ENCODE data around the gene BRSK1. TPM values are rescaled to one million over a fixed set of nuclear protein-coding genes. Genes with fewer than 3 reads are reported as not detected.
A peak's percentile ranks its signal among the peaks of the same experiment; 100 is the strongest.

Gene BRSK1
- polyA plus RNA-seq, 1 donor = 9.7 TPM

DNA sequence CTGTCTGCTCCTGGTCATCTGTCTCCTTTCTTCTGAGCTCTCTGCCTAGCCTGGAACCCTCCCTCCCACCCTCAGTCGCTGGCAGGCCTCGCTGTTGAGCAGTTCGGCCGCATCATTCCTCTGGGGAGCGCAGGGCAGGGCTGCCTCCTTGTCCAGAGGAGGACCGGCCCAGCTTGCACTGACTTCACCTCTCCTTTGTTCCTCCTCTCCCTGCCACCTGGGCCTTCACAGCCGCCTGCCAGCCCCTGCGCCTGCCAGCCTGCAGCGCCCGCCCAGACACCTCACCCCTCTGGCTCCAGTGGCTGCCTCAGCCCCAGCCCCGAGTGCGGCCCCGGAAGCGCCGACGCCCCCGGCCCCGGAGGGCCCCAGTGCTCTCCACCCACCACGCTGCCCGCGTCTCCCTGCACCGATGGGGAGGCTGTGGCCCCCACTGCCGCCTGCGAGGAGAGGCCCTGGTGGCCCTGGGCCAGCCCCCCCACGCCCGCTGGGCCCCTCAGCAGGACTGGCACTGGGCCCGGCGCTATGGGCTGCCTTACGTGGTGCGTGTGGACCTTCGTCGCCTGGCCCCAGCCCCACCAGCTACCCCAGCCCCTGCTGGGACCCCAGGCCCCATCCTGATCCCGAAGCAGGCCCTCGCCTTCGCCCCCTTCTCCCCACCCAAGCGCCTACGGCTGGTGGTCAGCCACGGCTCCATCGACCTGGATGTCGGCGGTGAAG, 63.1 kb downstream of the BRSK1 start:
- WGBS (ENCODE audit: insufficient coverage, low lambda C conversion rate) = no CpG with 5 or more reads among the region's 41 CpGs
- no peak overlapping the region for H3K27ac ChIP-seq (ENCODE audit: low read length)
- H3K4me1 ChIP-seq (ENCODE audit: control insufficient read depth, insufficient read depth, low read length) = peaks cover under 1% of the 10 kb centered on the region
- no peaks in the 10 kb centered on the region for H3K9me3 ChIP-seq (ENCODE audit: control insufficient read depth, low read depth, low read length)
- no peak overlapping the region for H3K4me3 ChIP-seq (ENCODE audit: low read length)
- DNase-seq = no peak
- H3K27me3 ChIP-seq (ENCODE audit: control insufficient read depth, insufficient read depth, low read length) = peaks cover 9% of the 10 kb centered on the region
- peaks cover 34% of the 10 kb centered on the region for H3K36me3 ChIP-seq (ENCODE audit: control insufficient read depth, insufficient read depth, low read length)

DNA sequence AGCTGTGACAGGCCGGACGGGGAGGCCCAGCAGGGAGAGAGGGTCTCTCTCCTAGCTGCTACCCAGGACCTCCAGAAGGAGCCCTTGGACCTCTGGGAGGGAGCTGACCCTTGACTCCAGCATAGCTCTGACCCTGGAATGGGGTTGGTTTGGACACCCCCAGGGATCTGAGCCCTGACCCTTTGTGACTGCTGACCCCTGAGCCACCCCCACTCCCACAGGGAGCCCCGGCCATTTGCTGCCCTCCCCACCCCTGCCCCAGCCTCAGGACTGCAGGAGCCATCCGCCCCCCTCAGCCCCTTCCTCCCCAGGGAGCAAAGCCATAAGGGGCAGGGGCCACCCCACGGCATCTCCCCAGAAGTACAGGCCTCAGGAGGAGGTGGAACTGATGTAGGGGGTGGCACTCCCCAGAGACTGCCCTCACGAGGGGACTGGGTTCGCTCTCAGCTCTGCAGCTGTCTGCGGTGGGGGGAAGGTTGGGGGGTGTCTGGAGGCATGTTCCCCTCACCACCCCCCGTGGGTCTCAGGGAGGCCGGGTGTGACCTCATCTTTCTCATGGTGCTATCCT, 63.7 kb downstream of the BRSK1 start:
- no peak overlapping the region for H3K27ac ChIP-seq (ENCODE audit: low read length)
- DNase-seq = no peak
- H3K4me3 ChIP-seq (ENCODE audit: low read length) = no peak overlapping the region
- no CpG with 5 or more reads among the region's 10 CpGs for WGBS (ENCODE audit: insufficient coverage, low lambda C conversion rate)
- H3K27me3 ChIP-seq (ENCODE audit: control insufficient read depth, insufficient read depth, low read length) = peaks cover 15% of the 10 kb centered on the region
- H3K36me3 ChIP-seq (ENCODE audit: control insufficient read depth, insufficient read depth, low read length) = peaks cover 28% of the 10 kb centered on the region
- no peaks in the 10 kb centered on the region for H3K9me3 ChIP-seq (ENCODE audit: control insufficient read depth, low read depth, low read length)
- no peaks in the 10 kb centered on the region for H3K4me1 ChIP-seq (ENCODE audit: control insufficient read depth, insufficient read depth, low read length)

DNA sequence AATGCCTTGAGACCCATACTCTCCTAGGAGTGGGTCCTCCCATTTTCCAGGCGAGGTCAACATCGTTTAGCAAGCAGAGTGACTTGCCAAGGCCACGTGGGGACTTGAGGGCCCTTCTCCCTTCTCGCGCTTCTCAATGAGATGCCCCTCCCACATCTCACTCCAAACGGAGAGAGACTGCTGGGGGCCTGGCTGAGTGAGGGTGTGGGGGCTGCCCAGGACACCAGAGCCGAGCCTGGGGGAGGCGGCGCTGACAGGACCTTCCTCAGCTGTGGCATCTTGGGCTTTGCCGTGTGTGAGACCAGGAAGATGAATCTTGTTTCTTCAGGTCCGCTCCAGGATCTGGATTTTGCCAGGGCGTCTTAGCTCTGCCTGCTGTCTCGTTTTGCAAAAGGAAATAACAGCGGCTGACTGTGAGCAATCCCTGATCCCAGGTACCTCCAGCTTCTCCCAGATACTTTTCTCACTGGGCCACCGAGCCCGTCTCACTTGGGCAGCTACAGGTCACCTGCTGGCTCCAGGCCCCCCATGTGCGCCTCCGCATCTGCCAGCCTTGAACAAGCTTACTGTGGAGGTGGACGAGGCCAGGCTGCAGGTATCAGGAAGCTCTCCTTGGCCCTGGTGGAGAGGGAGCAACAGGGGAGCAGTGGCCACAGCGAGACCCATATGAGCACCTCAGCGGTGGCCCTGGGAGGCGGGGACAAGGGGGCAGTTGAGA, 64.7 kb downstream of the BRSK1 start:
- H3K9me3 ChIP-seq (ENCODE audit: control insufficient read depth, low read depth, low read length) = no peaks in the 10 kb centered on the region
- peaks cover 19% of the 10 kb centered on the region for H3K36me3 ChIP-seq (ENCODE audit: control insufficient read depth, insufficient read depth, low read length)
- DNase-seq = no peak
- peaks cover 25% of the 10 kb centered on the region for H3K27me3 ChIP-seq (ENCODE audit: control insufficient read depth, insufficient read depth, low read length)
- no peak overlapping the region for H3K27ac ChIP-seq (ENCODE audit: low read length)
- no CpG with 5 or more reads among the region's 22 CpGs for WGBS (ENCODE audit: insufficient coverage, low lambda C conversion rate)
- peaks cover 6% of the 10 kb centered on the region for H3K4me1 ChIP-seq (ENCODE audit: control insufficient read depth, insufficient read depth, low read length)
- no peak overlapping the region for H3K4me3 ChIP-seq (ENCODE audit: low read length)

DNA sequence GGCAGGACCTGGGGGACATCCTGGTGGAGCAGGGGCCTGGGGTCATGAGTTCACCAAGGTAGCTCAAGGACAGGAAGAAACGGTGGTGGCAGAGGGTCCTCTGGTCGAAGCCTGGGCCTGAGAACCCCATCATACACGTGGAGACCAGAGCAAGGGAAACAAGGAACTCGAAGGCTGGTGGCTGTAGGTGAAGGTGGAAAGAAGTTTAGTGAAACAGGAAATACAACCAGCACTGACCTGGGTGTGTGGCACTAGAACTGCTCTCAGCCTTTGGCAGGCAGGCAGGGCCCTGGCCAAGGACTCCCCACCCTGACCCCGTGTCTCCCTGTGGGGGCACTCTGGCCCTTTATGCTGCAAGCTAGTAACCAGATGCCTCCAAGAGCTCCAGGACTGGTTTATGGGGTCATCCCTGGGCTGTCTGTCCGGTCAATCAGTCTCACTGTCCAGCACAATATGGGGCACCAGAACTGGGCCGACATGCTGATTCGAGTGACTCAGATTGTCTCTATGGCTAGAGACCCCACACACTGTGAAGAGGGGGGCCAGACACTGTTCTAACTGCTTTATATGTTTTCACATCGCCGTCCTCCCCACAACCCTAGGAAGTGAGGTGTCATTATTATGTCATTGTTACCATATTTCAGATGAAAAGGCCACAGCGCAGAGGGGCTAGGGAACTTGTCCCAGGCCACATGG, 67.0 kb downstream of the BRSK1 start:
- 100% methylated on average over 1 of the region's 11 CpGs for WGBS (ENCODE audit: insufficient coverage, low lambda C conversion rate)
- Histone ChIP-seq H3K4me1 (ENCODE audit: control insufficient read depth, insufficient read depth, low read length) (peaks cover 13% of the 10 kb centered on the region), H3K9me3 (ENCODE audit: control insufficient read depth, low read depth, low read length) (no peaks in the 10 kb centered on the region), H3K36me3 (ENCODE audit: control insufficient read depth, insufficient read depth, low read length) (peaks cover 10% of the 10 kb centered on the region), H3K27ac (ENCODE audit: low read length) (no peak overlapping the region), H3K4me3 (ENCODE audit: low read length) (no peak overlapping the region), H3K27me3 (ENCODE audit: control insufficient read depth, insufficient read depth, low read length) (peaks cover 47% of the 10 kb centered on the region)
- no peak for DNase-seq

DNA sequence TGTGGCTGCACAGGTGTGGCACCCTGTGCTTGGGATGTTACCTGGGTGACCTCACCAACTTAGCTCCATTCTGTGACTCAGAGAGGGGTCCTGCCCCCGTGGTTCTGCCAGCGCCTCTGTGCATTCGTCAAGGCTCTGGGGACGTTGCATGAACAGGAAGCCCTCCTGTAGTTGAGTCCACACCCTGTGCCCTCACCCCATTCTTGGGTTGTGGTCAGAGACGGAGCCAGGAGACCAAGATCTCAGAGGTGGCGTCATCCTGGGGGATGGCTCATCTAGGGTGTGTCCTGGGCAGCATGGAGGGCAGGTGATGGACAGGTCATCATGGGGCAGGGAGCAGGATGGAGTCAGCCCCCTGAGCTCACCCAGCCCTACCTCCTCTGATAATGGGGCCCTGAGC, 68.2 kb downstream of the BRSK1 start:
- H3K36me3 ChIP-seq (ENCODE audit: control insufficient read depth, insufficient read depth, low read length) = peaks cover 4% of the 10 kb centered on the region
- no peak overlapping the region for H3K4me3 ChIP-seq (ENCODE audit: low read length)
- no peak overlapping the region for H3K27ac ChIP-seq (ENCODE audit: low read length)
- no peak for DNase-seq
- peaks cover 59% of the 10 kb centered on the region for H3K27me3 ChIP-seq (ENCODE audit: control insufficient read depth, insufficient read depth, low read length)
- peaks cover 13% of the 10 kb centered on the region for H3K4me1 ChIP-seq (ENCODE audit: control insufficient read depth, insufficient read depth, low read length)
- no CpG with 5 or more reads among the region's 6 CpGs for WGBS (ENCODE audit: insufficient coverage, low lambda C conversion rate)
- H3K9me3 ChIP-seq (ENCODE audit: control insufficient read depth, low read depth, low read length) = no peaks in the 10 kb centered on the region

DNA sequence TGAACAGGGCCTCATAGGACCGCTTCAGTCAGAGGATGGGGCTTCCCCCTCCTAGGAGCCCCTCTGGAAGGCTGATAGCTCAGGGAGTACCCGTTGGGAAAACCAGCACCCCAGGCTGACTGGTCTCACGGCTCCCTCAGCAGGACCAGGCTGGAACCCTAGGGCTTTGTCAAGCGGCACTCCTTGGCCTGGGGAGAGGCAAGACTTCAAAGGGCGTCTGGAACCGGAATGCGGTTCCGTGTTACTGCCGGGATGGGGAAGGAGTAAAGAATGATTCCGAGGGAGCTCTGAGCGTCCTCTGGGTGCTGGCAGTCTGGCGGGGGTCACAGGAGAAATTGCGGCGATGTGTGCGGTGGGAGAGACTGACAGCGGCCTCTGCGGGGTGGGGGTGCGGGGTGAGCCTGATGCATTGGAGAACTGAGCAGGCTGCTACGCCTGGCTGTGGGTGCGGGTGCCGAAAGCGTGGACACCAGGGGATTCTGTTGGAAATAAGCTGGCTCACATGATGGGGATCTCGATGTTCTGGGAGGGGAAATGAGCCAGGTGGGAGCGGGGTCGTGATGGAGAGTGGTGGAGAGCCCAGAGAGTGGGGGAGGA, 68.8 kb downstream of the BRSK1 start:
- H3K27ac ChIP-seq (ENCODE audit: low read length) = no peak overlapping the region
- H3K36me3 ChIP-seq (ENCODE audit: control insufficient read depth, insufficient read depth, low read length) = no peaks in the 10 kb centered on the region
- no peak overlapping the region for H3K4me3 ChIP-seq (ENCODE audit: low read length)
- no peaks in the 10 kb centered on the region for H3K9me3 ChIP-seq (ENCODE audit: control insufficient read depth, low read depth, low read length)
- peaks cover 13% of the 10 kb centered on the region for H3K4me1 ChIP-seq (ENCODE audit: control insufficient read depth, insufficient read depth, low read length)
- DNase-seq = no peak
- no CpG with 5 or more reads among the region's 25 CpGs for WGBS (ENCODE audit: insufficient coverage, low lambda C conversion rate)
- H3K27me3 ChIP-seq (ENCODE audit: control insufficient read depth, insufficient read depth, low read length) = peaks cover 65% of the 10 kb centered on the region

DNA sequence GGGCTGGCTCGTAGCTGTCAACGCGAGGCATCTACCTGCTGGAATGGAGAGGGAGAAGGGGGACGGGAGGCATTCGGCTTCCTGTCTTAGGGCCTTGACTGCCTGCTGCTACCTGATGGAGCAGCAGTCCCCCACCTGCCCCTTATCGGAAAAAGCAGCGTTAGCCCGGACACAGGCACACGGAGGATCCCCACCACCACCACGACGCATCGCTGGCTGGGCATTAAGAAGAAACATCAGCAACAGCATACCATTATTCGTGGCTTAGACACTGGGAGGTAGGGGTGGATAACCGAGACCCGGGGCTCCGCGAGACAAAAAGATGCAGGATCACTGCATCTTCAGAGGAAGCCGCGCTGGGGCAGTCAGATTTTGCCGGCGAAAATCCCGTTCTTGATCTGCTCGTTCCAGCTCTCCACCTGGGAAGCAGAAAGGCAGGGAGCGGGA, 69.6 kb downstream of the BRSK1 start:
- no peak overlapping the region for H3K27ac ChIP-seq (ENCODE audit: low read length)
- peak overlapping the region; percentile 37 for H3K4me3 ChIP-seq (ENCODE audit: low read length)
- WGBS (ENCODE audit: insufficient coverage, low lambda C conversion rate) = no CpG with 5 or more reads among the region's 24 CpGs
- peaks cover 13% of the 10 kb centered on the region for H3K4me1 ChIP-seq (ENCODE audit: control insufficient read depth, insufficient read depth, low read length)
- H3K9me3 ChIP-seq (ENCODE audit: control insufficient read depth, low read depth, low read length) = no peaks in the 10 kb centered on the region
- no peaks in the 10 kb centered on the region for H3K36me3 ChIP-seq (ENCODE audit: control insufficient read depth, insufficient read depth, low read length)
- peaks cover 67% of the 10 kb centered on the region for H3K27me3 ChIP-seq (ENCODE audit: control insufficient read depth, insufficient read depth, low read length)
- DNase-seq = no peak

DNA sequence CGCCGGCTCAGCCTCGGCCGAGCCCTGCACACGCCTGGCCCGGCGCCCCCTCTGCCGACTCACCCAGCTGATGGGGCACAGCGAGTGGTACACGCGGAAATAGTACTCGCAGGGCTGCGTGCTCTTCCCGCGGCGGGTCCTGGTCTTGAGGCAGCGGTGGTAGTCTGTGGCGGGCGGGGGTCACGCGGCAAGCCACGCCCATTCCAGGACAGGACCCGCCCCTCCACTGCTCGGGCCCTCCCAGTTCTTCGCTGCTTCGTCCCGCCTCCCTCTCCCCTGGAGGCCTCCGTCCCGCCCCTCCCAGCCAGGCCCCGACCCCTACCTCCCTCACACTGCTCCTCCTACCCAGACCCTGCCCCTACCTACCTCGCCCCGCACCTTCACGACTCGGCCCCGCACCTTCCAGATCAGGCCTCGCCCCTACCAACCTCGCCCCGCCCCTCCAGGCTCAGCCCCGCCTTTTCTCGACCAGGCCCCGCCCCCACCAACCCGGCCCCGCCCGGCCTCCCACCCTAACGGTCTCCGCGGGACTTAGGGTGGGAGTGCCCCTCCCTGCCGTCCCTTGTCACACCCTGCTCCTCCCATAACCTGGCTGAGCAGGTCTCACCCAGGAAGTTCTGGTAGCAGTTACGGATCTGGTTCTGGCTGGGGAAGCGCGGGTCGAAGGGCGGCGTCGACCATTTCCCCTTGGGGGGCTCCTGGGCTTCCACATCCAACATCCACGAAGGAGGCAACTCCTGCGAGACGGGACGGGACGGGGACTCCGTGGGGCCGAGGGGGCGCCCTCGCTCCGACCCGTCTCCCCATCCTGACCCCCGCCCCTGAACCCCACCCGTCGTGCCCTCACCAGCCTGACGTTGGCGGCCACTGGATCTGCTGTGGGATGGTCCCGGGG, 70.3 kb downstream of the BRSK1 start:
- Histone ChIP-seq H3K4me3 (ENCODE audit: low read length) (peak overlapping the region; percentile 37), H3K9me3 (ENCODE audit: control insufficient read depth, low read depth, low read length) (no peaks in the 10 kb centered on the region), H3K4me1 (ENCODE audit: control insufficient read depth, insufficient read depth, low read length) (peaks cover 13% of the 10 kb centered on the region), H3K27ac (ENCODE audit: low read length) (no peak overlapping the region), H3K27me3 (ENCODE audit: control insufficient read depth, insufficient read depth, low read length) (peaks cover 67% of the 10 kb centered on the region), H3K36me3 (ENCODE audit: control insufficient read depth, insufficient read depth, low read length) (no peaks in the 10 kb centered on the region)
- WGBS (ENCODE audit: insufficient coverage, low lambda C conversion rate) = no CpG with 5 or more reads among the region's 72 CpGs
- DNase-seq = peak in 1 of 2 donors; percentile 78

DNA sequence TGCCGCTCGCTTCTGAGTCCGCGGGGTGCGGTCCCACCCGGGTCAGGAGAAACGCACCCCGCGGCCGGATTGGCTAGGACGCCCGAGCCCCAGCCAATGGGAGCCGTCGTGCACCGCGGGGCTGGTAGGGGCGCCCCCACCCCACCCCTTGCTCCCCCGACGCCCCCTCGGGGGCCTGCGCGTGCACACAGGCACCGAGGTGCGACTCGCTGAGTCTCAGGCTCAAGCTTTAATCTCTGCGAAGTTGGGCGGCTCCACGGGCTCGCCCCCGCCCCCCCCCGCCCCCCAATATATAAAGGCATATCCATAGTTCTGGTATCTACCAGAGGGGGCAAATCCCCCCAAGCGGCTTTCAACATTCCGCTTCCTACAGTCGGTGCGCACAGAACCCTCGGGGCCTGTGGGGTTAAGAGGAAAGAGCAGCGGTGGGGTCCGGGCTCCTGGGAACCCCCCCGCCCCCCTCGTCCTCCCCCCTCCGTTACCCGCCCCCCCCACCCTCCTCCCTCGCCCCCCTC, 71.0 kb downstream of the BRSK1 start, which contains the start of gene COX6B2:
COX6B2 (minus strand) TSS at position 22 of the 515 bp plus-strand sequence. CDS start 198 bp downstream, outside the sequence.
- no CpG with 5 or more reads among the region's 43 CpGs for WGBS (ENCODE audit: insufficient coverage, low lambda C conversion rate)
- no peaks in the 10 kb centered on the region for H3K9me3 ChIP-seq (ENCODE audit: control insufficient read depth, low read depth, low read length)

More for the DNA sequence above, 71.0 kb downstream of the BRSK1 start, which contains the start of gene COX6B2:
- H3K4me3 ChIP-seq (ENCODE audit: low read length) = peak within 1 kb of the TSS; percentile 37
- no peak within 1 kb of the TSS for H3K27ac ChIP-seq (ENCODE audit: low read length)
- DNase-seq = no peak
- peaks cover 13% of the 10 kb centered on the region for H3K4me1 ChIP-seq (ENCODE audit: control insufficient read depth, insufficient read depth, low read length)
- peaks cover 67% of the 10 kb centered on the region for H3K27me3 ChIP-seq (ENCODE audit: control insufficient read depth, insufficient read depth, low read length)
- no peaks in the 10 kb centered on the region for H3K36me3 ChIP-seq (ENCODE audit: control insufficient read depth, insufficient read depth, low read length)
